H54 (cell line): ENCODE data around the gene AGFG1.
A peak's percentile ranks its signal among the peaks of the same experiment; 100 is the strongest.
"Not testable (repeated sequence)": the region's sequence is repeated elsewhere in the genome, so short reads cannot be mapped to it uniquely, and the experiment has no call there.

ENCODE experiments used
- DNase-seq: peaks from one replicate; pipeline ENCODE4 v3.0.0; 2011; ENCODE audit warnings: low spot score, mixed read lengths; ENCODE audit not compliant: insufficient read length
- FAIRE-seq: peaks from 3 replicates; lab custom pipeline; 2011; peaks lifted over from hg19 to GRCh38; lab: Jason Lieb, UNC
- POLR2A ChIP-seq: IDR thresholded peaks from 2 replicates; pipeline ENCODE4 v1.6.1; 2011; ENCODE audit warnings: low read depth, mild to moderate bottlenecking, low read length

AGFG1 gene

DNA sequence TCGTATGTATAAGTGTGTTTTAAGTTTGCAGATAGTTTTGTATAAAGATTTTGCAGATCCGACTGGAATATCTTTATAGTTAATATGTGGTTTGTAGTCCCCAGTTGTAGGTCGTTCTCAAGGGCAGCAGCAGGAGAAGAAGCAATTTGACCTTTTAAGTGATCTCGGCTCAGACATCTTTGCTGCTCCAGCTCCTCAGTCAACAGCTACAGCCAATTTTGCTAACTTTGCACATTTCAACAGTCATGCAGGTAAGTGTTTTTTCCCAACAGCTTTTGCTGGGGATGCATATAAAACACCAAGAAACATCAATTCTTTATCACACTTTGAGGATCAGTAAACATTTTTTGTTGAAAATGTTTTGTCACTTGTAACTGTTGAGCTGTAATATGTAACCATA lies 52.7 kb downstream of the AGFG1 start:
- FAIRE-seq (no peak), DNase-seq (no peak)
- TF ChIP-seq POLR2A: no peak

DNA sequence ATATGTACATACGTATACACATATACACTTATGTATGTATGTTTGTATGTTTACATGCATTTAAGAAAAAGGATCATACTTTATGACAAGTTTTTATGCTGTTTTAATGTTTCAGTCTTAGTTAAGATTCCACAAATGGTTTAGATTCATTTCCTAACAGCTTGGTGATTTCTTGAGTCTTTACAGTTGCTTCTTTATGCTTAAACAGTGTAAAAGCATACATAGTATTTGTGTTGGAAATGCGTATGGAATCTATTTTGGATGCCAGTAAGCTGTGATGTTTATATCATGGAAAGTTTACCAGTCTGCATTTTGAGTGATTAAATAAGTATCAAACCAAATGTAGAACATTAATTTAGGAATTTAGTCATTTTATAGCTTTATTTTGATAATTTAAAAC lies 55.4 kb downstream of the AGFG1 start:
- TF ChIP-seq POLR2A: no peak
- DNase-seq: no peak
- peak; percentile 23 for FAIRE-seq

DNA sequence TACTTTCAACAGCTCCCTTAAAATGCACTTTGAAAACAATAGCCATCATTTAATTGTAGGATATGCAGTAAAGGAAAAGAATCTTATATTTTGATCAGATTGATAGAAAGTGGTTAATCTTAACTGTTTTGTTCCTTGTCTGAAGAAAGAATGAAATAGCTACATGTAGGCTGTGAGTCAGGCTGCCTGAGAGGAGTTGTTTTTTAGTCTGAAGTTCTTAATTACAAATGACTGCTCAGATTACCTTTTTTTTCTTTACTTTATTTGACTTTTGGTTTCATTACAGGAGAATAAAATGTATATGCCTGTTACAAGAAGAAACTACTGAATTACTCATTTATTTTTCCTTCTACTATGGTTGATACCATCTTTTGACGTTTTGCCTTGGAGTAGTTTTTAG lies 56.8 kb downstream of the AGFG1 start:
- DNase-seq: no peak
- FAIRE-seq: no peak
- no peak for TF ChIP-seq POLR2A

- DNase-seq: no peak
- no peak for TF ChIP-seq POLR2A
- no peak for FAIRE-seq
Measured at GRCh38 chr2:227529871-227530270, 57.9 kb downstream of the AGFG1 start.

GRCh38 chr2:227534714-227535113 lies 62.8 kb downstream of the AGFG1 start:
- no peak for DNase-seq
- no peak for TF ChIP-seq POLR2A
- FAIRE-seq: no peak

DNA sequence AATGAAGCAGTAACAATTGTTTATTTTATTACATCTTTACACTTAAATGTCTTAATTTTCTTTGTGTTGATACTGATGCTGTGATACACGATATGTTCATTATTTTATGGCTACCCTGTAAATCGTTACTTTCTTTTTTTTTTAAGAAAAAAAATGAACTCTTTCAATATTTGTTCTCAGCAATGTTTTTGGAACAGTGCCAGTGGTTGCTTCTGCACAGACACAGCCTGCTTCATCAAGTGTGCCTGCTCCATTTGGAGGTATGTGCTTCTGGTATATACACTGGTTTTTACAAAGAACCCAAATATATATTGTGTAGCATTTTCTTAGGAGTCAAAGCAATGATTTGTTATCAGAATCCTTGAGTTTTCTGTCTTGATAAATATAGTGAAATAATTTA lies 64.5 kb downstream of the AGFG1 start:
- DNase-seq (no peak), FAIRE-seq (no peak)
- no peak for TF ChIP-seq POLR2A

DNA sequence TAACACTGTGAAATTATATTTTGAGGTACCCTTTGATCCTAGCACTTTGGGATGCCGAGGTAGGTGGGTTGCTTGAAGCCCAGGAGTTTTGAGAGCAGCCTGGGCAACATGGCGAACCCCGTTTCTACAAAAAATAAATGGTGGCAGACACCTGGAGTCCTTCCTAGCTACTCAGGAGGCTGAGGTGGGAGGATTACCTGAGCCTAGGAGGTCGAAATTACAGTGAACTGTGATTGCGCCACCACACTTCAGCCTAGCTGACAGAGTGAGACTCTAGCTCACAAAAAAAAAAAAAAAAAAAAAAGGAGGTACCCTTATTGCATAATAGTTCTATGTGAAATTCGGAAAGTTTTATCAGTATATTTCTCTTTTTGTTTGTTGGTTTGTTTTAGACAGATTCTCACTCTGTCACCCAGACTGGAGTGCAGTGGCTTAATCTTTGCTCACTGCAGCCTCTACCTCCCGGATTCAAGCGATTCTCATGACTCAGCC lies 67.6 kb downstream of the AGFG1 start:
- DNase-seq: no peak
- no peak for TF ChIP-seq POLR2A

GRCh38 chr2:227540352-227540751 lies 68.4 kb downstream of the AGFG1 start:
- DNase-seq, FAIRE-seq: not testable (repeated sequence)

More for the DNA sequence above, 67.6 kb downstream of the AGFG1 start:
- FAIRE-seq: no peak

GRCh38 chr2:227545990-227546389 lies 74.0 kb downstream of the AGFG1 start:
- DNase-seq (no peak), FAIRE-seq (no peak)
- no peak for TF ChIP-seq POLR2A

GRCh38 chr2:227551836-227552235 lies 79.9 kb downstream of the AGFG1 start:
- FAIRE-seq (no peak), DNase-seq (no peak)
- no peak for TF ChIP-seq POLR2A

DNA sequence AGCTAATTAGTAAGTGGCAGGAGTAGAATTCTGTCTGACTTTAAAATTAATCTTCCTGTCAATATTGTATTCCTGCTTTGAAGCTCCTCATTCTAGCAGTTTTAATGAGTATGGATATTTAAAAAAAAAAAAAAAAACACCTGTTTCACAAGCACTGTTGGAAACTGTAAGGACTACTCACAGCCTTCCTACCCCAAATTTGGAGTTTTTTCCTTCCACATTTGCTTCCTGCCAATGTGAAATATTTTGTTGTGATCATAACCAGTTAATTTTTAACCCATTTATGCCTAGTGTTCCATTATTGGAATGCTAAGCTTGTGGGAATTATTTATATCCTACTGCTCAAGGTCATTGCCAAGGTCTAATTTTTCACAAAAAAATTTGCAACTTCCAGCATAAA lies 90.6 kb downstream of the AGFG1 start:
- no peak for DNase-seq
- TF ChIP-seq POLR2A: no peak
- no peak for FAIRE-seq

- no peak for DNase-seq
- no peak for TF ChIP-seq POLR2A
- FAIRE-seq: no peak
Measured at GRCh38 chr2:227565080-227565479, 93.1 kb downstream of the AGFG1 start.

DNA sequence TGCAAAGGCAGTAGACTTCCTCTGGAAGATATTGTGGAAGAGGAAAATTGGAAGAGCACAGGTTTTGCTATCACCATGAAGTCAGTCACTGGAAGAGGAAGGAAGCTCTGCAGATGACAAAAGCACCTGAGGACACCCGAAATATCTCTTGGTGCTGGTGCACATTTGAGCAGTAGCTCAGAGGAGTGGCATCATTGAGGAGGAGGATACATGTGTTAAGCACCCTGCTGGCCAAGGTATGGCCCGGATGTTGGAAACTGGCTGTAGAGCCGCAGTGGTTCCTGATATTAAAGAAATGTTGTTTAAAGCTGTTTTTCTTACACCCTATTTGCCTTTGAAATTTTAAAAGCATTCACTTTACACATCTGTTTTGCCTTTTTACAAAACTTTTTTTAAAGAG lies 94.1 kb downstream of the AGFG1 start:
- FAIRE-seq (no peak), DNase-seq (no peak)
- no peak for TF ChIP-seq POLR2A

GRCh38 chr2:227568852-227569169 lies 96.9 kb downstream of the AGFG1 start:
- no peak for FAIRE-seq
- TF ChIP-seq POLR2A: no peak

GRCh38 chr2:227570615-227571014 lies 98.7 kb downstream of the AGFG1 start:
- DNase-seq (no peak), FAIRE-seq (no peak)
- TF ChIP-seq POLR2A: no peak

More at GRCh38 chr2:227568852-227569169, 96.9 kb downstream of the AGFG1 start:
- DNase-seq: no peak

GRCh38 chr2:227576110-227576509 lies 104.2 kb downstream of the AGFG1 start:
- no peak for TF ChIP-seq POLR2A
- FAIRE-seq (no peak), DNase-seq (no peak)
